HG03460 (cell line): ENCODE measurements around the gene ZNF70.

Source experiments
- ATAC-seq: cut with Tn5 transposase; IDR thresholded peaks from one replicate; pipeline ENCODE4 v1.9.1; 2021; ENCODE audit not compliant: unreplicated experiment

Gene ZNF70

GRCh38 chr22:23750714-23751440 is at the start of gene ZNF70:
ZNF70 (minus strand) TSS chr22:23751112; CDS start chr22:23745140, 5,972 bp downstream.
- ATAC-seq, result peak; percentile 63

DNA sequence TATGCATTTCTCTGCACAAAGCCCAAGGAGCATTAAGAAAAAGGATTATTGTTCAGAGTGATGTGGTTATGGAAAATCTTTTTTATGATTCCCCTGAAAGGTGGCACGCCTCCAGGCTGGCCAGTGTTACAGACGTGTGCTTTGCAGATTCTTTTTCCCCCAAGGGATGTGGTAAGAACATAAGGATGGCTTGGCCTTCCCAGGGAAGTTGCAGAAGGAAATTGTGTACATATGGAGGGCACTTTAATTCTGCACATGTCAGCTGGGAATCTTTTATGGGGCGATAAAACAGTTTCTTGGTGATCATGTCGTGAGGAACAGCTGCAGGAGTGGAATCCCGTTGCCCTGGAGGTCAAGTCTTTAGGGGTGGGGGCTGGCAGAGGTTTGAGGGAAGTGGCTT is 45.5 kb upstream of the ZNF70 start:
- ATAC-seq, result no peak

- no peak for ATAC-seq
These were observed 42.4 kb upstream of the ZNF70 start for GRCh38 chr22:23793326-23793725.

GRCh38 chr22:23791738-23792645 is 41.1 kb upstream of the ZNF70 start:
- no peak for ATAC-seq

- no peak for ATAC-seq
These were observed 40.2 kb upstream of the ZNF70 start for GRCh38 chr22:23790819-23791737.

- no peak for ATAC-seq
These were observed 38.7 kb upstream of the ZNF70 start for GRCh38 chr22:23789638-23790037.

DNA sequence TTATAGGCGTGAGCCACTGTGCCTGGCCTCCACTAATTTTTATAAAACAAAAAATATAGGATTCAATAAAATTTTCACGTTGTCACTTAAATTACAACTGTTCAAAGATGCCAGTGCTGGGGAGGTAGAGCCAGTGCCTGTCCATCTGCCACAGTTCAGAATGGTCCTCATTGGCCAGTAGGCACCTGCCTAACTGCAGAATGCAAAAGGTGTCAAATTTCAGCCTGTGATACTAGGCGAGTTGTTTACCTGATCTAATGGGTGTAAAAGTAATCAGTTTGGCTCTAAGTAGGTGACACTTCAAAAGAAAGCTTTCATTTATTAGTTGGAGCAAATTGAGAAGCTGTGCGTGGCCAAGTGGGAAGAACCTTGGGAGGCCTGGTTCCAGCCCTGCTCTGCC is 38.2 kb upstream of the ZNF70 start:
- ATAC-seq, result no peak

DNA sequence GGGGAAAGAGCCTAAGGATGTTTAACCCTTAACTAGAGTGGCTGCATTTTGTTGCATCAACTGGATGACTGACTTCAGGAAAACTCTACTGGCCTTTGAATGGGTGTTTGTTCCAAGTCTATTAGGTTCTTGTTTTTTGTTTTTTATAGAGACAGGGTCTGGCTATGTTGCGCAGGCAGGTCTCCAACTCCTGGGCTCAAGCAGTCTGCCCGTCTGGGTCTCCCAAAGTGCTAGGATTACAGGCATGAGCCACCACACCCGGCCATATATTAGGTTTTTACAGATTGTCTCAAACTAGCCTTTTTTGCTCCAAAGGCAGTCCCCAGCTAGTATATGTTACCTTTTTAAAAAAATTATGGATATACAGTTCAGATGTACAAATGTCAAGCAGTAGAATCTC is 37.0 kb upstream of the ZNF70 start:
- no peak for ATAC-seq

DNA sequence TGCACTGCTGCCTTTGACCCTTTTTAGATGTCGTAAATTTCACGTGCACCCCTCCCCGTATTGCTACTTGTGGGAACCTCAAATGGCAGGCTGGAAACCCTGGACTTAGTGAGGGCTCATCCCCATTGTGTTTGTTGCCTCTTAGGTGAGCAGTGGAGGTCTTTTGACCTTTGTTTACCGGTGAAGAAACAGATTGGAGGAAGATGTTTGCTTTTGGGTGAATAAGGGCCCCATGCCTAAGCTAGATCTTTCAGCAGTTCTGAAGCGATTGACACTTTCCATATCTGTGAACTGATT is 36.6 kb upstream of the ZNF70 start:
- ATAC-seq, result peak; percentile 22

DNA sequence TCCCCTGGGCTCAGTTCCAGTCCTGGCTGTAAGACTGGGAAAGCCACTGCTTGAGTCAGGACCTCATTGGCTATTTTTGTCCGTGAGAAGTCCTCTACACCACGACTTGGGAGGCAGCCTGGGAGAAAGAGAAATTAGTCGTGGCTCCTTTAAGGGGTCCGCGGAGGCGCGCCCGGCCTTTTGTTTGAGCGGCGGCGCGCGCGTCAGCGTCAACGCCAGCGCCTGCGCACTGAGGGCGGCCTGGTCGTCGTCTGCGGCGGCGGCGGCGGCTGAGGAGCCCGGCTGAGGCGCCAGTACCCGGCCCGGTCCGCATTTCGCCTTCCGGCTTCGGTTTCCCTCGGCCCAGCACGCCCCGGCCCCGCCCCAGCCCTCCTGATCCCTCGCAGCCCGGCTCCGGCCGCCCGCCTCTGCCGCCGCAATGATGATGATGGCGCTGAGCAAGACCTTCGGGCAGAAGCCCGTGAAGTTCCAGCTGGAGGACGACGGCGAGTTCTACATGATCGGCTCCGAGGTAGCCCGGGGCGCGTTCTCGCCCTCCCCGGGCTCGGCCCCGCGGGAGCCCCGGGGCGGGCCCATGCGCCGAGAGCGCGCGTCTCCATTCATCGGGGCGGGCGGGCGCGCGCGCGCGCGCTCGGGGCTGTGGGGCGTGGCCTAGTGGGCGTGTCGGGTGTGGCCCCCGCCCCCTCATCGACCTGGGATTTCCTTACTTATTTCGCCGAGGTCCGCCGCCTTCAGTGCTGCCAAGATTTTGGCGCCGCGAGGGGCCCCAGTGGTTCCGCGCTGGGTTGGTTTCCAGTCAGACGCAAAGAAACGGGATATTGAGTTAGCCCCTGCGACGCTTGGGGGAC is 36.1 kb upstream of the ZNF70 start, which contains the start of gene SMARCB1:
TSS of gene SMARCB1 (plus strand) at position 215 of the 848 bp plus-strand sequence. CDS start at position 419, 204 bp downstream.
- ATAC-seq, result peak; percentile 58

GRCh38 chr22:23786261-23786710 is 35.4 kb upstream of the ZNF70 start:
- ATAC-seq, result no peak

DNA sequence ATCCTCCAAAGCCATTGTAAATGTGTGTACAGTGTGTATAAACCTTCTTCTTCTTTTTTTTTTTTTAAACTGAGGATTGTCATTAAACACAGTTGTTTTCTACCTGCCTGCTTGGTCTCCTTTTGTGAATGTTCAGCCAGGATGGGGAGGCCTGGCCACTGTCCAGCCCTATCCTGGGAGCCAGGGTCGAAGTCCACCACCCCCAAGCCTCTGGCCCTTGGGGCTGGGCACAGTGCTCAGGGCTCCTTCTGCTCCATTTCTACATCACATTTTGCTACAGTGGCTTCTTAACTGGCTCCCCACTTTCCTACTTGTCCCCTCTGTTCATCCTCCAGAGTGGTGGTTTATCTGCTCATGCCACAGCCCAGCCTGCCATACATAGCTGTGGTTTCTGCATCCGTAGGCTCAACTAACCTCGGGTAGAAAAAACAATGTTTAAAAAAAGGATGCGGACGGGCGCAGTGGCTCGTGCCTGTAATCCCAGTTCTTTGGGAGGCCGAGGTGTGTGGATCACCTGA is 33.4 kb upstream of the ZNF70 start:
- no peak for ATAC-seq

- ATAC-seq, result no peak
These were observed 32.6 kb upstream of the ZNF70 start for GRCh38 chr22:23783265-23784150.

DNA sequence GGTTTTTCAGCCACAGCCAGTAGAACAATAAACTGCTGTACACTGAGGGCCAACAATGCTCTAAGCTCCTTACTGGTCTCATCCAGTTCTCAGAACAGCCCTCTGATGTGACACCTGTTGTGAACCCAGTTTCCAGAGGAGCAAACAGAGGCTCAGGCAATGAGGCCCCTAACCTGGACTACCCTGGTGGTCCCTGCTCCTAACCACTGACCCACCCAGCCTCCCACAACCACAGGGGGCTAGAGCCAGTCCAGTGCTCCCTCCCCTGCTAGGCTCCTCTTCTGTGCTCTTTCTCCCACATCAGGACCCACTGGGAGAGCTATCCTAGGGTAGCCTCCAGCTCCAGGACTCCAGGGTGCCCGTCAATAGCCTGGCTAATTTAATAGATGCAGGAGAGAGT is 31.8 kb upstream of the ZNF70 start:
- ATAC-seq, result no peak

DNA sequence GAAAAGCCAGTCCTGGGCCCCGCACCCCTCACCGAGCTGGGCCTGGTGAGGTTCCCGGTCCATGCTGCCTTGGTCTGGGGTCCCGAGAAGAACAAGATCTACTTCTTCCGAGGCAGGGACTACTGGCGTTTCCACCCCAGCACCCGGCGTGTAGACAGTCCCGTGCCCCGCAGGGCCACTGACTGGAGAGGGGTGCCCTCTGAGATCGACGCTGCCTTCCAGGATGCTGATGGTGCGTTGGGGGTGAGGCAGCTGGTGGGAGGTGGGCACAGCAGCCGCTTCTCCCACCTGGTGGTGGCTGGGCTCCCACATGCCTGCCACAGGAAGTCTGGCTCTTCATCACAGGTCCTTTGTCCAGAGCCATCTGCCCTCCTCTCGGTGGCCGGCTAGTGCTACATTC is 31.3 kb upstream of the ZNF70 start:
- ATAC-seq, result no peak

DNA sequence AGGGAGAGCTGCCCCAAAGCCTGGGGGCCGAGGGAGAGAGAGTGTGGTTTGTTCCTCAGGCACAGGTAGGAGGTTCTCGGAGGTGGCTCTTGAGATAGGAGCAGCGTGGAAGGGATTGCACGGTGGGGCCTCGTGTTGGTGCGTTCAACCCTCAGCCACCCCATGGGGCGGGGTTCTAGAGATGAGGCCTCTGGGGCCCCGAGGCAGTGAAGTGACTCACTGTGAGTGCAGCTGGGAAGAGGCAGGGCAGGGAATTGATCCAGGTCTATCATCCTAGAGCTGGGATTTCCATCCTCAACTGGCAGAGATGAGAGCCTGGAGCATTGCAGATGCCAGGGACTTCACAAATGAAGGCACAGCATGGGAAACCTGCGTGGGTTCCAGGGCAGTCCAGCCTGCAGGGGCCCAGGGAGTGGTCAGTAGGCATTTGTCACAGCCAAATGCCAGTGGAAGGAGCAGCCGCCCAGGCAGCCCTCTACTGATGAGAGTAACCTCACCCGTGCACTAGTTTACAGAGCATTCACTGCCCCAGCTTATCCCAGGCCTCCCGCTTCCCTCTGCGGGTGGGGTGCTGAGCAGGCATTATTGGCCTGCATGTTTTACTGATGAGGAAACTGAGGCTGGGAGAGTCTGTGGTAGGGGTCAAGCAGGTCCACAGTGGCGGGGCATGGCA is 30.7 kb upstream of the ZNF70 start:
- ATAC-seq, result no peak

GRCh38 chr22:23781065-23781464 is 30.2 kb upstream of the ZNF70 start:
- no peak for ATAC-seq

GRCh38 chr22:23780146-23780748 is 29.3 kb upstream of the ZNF70 start:
- no peak for ATAC-seq
